MG63 (cell line): ENCODE measurements around the gene CIPC. TPM values are rescaled to one million over a fixed set of nuclear protein-coding genes. Genes with fewer than 3 reads are reported as not detected.

ENCODE experiments used
- DNase-seq: peaks from one replicate; pipeline ENCODE4 v3.0.0-alpha.2; 2020
- H3K27me3 ChIP-seq: fragments of 250-450 bp; sonication (Bioruptor Pico); 2 replicates; pipeline ENCODE4 v1.5.1; 2020; ENCODE audit warnings: mild to moderate bottlenecking, moderate library complexity
- H3K36me3 ChIP-seq: fragments of 250-450 bp; sonication (Bioruptor Pico); 2 replicates; pipeline ENCODE4 v1.5.1; 2020; ENCODE audit warnings: mild to moderate bottlenecking, moderate library complexity
- H3K4me3 ChIP-seq: fragments of 250-450 bp; sonication (Bioruptor Pico); 2 replicates; pipeline ENCODE4 v1.5.1; 2020; ENCODE audit warnings: mild to moderate bottlenecking, moderate library complexity
- H3K9me3 ChIP-seq: fragments of 250-450 bp; sonication (Bioruptor Pico); 2 replicates; pipeline ENCODE4 v1.5.1; 2020; ENCODE audit warnings: mild to moderate bottlenecking, moderate library complexity
- total RNA-seq: library from RNA; depleted of rRNA; stranded (reverse); fragments of >200 nt; shearing (Covaris generic); gene quantifications from 2 replicates; pipeline ENCODE4 v1.2.3, GENCODE V29; 2014; ENCODE audit warnings: low replicate concordance

Gene CIPC
- total RNA-seq, 1 experiment from 2014 or later = 17.1 TPM

DNA sequence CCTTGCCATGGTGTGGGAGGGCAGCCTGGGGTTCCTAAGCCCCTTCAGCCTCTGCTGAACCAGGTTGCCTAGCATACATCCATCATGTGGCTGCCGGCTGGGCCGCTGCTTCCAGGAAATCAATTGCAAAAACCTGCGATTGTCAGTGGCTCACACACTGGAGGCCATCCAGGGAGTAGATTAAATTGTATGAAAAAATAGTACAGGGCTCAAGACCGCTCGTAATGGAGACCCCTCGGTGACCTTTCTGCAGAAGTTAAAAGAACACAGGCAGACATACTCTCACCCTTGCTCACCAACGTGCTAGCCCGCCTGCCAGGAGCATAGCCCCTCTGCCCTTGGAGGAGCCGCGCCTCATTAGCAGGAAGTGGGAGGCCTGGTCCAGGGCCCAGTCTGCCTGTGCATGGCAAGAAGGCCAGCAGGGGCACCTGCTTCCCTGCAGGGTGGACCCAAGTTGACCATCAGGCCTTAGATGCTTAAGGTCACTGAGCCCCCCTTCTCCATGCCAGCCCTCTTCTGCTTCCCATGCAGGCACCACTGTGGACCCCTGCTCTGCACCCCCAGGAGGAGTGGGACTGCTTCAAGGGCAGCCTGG lies 31.4 kb upstream of the CIPC start:
- Histone ChIP-seq H3K4me3 (no peak overlapping the region), H3K36me3 (no peaks in the 10 kb centered on the region), H3K27me3 (no peaks in the 10 kb centered on the region), H3K9me3 (no peaks in the 10 kb centered on the region)
- DNase-seq = no peak

DNA sequence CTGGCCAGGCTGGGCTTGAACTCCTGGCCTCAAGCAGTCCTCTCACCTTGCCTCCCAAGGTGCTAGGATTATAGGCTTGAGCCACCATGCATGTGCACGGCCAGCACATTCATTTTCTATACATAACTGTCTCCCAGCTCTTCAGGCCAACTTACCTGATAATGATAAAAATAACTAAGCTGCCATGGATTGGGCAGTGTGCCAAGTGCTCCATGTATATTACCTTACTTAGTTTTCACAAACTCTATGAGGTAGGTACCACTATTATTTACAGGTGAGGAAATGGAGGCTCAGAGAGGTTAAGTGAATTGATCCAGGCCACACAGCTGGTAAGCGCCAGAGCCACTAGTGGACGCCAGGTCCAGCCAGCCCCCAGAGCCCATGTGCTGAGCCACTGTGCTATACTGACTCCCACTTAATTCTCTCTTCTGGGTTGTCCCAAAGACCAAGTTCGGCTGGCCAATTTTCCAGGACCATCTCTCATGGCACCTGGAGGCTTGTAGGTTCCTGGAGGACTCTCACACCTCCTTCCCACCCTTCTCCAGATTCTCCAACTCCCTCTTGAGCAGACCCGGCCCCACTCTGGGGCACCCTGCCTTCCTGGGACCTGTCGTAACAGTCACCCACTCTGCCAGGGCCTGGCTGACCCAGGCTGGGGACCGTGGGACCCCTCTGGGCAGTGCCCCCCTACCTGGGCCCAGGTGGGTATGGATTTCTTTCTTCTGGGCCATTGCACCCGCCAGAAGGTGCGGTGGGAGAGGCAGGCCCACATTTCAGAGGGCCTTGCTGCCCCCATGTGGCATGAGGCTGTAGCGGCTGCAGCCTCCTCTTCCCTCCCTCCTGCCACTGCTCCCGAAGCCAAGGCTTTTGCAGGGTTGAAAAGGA lies 30.2 kb upstream of the CIPC start:
- no peaks in the 10 kb centered on the region for H3K36me3 ChIP-seq
- H3K9me3 ChIP-seq = no peaks in the 10 kb centered on the region
- no peaks in the 10 kb centered on the region for H3K27me3 ChIP-seq
- no peak overlapping the region for H3K4me3 ChIP-seq
- DNase-seq = peak; percentile 53

DNA sequence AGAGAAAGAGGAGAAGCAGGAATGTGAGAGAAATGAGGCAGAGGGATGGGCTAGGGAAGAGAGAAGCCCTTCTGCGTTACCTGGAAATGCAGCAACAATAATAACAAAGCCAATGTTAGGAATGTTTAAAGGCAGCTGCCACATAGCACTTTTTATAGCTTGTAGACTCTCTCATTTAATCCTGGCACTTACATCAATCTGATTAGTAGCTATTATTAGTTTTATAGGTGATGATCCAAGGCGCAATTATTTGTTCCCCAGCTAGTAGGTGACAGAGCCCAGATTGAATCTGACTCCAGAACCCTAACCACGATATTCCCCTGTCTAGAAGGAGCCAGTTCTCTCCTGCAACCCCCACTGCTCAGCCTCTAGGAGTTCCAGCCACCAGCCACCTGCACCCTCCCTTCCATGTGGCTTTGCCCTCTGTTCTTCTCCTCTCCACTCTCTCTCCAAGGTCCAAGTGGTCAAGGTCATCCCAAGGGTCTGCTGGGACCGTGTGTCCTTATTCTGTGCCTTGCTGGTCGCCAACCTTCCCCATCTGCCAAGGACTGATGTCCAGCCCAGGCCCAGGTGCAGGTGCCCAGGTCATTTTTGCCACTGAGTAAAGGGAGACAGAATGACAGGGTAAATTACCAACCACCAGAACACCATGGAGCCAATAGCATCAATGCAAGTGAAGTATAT lies 29.4 kb upstream of the CIPC start:
- no peaks in the 10 kb centered on the region for H3K27me3 ChIP-seq
- no peak for DNase-seq
- no peaks in the 10 kb centered on the region for H3K36me3 ChIP-seq

DNA sequence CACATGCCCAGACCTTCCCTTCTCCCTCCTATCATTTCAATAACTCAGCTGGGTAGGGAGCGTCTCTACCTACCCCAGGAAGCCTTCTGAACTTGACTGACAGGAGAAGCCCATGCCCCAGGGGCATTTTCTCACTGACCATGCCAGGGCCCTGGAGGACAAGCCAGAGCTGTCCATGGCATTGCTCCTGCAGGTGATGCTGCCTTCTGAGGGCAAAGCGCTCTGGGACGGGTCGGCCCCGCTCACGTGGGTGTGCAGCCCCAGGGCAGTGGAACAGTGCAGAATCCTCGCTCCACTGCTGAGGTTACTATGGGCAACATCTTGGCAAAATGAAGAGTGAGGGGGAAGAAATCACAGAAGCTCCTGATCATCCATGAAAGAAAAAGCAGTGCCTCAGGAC lies 28.5 kb upstream of the CIPC start:
- Histone ChIP-seq H3K4me3 (no peak overlapping the region), H3K27me3 (no peaks in the 10 kb centered on the region), H3K9me3 (no peaks in the 10 kb centered on the region), H3K36me3 (no peaks in the 10 kb centered on the region)
- no peak for DNase-seq

More for the DNA sequence above, 29.4 kb upstream of the CIPC start:
- H3K9me3 ChIP-seq = no peaks in the 10 kb centered on the region
- no peak overlapping the region for H3K4me3 ChIP-seq

DNA sequence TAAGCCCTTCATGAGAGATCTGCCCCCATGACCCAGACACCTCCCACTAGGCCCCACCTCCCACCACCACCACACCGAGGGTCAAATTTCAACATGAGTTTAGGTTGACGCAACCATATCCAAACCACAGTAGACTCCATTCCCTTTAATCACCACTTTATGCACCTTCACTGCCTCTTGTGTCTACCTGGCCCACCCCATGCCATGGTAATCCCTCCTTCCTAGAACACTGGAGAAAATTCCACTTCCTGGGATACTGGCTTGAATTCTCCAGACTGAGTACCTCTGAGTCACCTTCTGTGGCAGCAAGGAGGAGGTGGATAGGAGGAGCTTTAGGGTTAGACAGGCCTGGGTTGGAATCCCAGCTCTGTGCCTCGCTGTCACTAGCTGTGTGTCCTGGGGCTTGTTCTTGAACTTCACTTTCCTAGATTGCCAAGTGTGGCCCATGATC lies 26.1 kb upstream of the CIPC start:
- Histone ChIP-seq H3K4me3 (no peak overlapping the region), H3K9me3 (no peaks in the 10 kb centered on the region), H3K27me3 (no peaks in the 10 kb centered on the region), H3K36me3 (no peaks in the 10 kb centered on the region)
- no peak for DNase-seq

DNA sequence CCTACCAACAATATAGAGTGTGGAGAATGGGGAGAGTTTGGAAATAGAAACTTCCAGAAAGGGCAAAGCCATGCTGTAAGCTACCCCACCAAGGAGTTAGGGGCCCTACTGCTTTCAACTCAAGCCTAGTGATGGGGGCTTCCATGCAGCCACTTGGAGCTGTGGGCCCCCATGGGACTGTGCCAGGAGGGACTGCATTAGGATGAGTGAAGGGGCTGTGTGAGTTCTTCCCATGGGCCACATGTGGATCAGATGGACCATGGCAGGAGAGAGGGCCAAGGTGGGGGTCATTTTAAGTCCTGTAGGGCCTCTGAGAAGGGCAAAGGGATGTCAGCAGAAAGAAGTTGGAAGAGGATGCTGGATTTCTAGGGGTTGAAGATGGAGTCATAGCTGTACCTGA lies 23.1 kb upstream of the CIPC start:
- no peaks in the 10 kb centered on the region for H3K9me3 ChIP-seq
- no peaks in the 10 kb centered on the region for H3K27me3 ChIP-seq
- no peaks in the 10 kb centered on the region for H3K36me3 ChIP-seq
- DNase-seq = no peak
- H3K4me3 ChIP-seq = no peak overlapping the region

DNA sequence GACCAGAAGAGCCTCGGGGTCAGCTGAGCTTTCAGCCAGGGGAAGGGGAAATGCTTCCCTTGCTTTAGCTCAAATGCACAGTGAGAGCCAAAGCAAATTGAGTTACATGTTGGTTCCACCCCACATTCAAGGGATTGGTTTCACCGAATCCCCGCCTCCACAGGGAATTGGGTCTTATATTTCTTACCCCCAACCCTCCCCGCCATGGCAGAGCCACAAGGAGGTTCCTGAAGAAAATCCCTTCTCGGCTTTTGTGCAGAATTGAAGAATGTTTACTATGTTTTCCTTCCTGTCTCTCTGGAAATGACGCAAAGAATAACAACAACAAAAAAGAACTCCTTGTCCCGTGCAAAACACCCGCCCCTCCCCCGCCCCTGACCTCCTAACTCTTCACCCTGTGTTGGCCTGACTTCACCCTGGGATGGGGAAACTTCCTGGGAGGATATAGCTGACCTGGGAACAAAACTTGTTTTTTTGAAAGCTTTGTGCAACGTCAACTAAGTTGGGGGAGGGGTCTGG lies 21.9 kb upstream of the CIPC start:
- H3K9me3 ChIP-seq = no peaks in the 10 kb centered on the region
- H3K27me3 ChIP-seq = no peaks in the 10 kb centered on the region
- DNase-seq = no peak
- no peaks in the 10 kb centered on the region for H3K36me3 ChIP-seq
- H3K4me3 ChIP-seq = no peak overlapping the region

DNA sequence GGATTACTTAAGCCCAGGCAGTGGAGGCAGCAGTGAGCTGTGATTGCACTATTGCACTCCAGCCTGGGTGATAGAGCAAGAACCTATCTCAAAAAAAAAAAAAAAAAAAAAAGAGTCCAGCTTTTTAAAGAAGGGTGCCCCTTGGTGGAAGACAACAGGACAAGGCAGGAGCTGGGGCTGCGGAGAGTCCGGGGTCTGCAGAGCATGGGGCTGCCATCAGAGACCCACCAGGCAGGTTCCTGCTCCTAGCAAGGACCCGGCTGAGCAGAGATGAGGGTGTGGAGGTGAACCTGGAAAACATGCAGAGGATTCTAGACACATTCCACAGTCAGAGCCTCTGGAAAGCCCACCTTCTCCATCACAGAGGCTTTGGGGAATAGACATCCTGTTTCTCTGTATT lies 21.0 kb upstream of the CIPC start:
- DNase-seq = no peak
- Histone ChIP-seq H3K9me3 (no peaks in the 10 kb centered on the region), H3K4me3 (no peak overlapping the region), H3K27me3 (no peaks in the 10 kb centered on the region), H3K36me3 (no peaks in the 10 kb centered on the region)

DNA sequence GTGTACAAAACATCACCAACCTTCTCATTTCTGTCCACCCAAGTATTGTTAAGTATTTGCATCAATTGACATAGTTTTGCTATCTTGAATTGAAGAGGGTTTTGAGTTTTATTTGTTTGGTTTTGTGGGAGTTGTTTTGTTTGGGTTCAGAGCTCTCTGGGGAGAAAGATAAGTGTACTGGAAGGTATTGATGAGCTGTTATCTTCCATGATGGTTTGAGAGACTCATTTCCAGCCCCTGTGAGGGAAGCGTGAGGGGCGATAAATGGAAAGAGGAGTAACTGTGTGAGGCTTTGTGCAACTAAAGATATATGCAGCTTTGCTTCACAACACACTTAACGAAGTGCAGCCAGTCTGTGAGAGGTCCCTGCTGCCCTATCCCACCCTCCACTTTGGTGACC lies 15.7 kb upstream of the CIPC start:
- DNase-seq = no peak
- Histone ChIP-seq H3K9me3 (no peaks in the 10 kb centered on the region), H3K4me3 (no peak overlapping the region), H3K36me3 (no peaks in the 10 kb centered on the region), H3K27me3 (no peaks in the 10 kb centered on the region)

DNA sequence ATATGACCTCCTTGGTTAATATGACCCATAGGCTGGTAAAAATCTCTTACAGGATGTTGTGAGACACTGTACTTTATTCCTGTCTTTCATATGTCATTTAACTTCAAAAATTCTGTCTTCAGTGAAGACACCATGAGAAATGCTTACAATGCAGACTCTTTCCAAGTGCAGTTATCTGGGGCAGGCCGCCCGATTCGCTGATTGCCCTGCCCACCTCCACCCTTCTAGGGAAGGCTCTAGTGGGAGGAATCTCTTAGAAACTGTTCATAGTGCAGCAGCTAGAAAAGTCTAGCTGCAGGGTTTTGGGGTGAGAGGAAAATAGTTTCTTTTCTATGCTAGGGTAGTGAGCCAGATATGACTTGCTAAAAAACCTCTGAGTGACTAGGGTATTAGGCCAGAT lies 15.0 kb upstream of the CIPC start:
- no peak overlapping the region for H3K4me3 ChIP-seq
- H3K36me3 ChIP-seq = no peaks in the 10 kb centered on the region
- H3K27me3 ChIP-seq = no peaks in the 10 kb centered on the region
- H3K9me3 ChIP-seq = no peaks in the 10 kb centered on the region
- DNase-seq = no peak

DNA sequence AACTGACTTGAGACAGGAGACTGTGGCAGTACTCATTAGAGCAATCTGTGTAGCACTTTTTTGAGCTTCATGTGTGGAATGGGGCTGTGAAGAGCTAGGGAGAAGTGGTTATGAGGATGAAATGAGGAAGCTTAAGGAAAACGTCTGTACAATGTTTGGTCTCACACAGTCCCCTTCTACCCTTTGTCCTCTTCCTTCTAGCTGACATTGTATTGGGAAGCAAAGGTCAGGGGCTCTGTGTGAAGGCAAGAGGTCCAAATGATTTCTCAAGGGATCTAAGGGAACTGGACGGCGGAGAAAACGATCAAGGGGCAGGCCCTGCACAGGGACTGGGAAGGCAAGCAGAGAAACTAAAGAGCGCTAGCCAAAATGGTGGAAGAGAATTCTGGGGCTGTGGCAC lies 13.1 kb upstream of the CIPC start:
- no peaks in the 10 kb centered on the region for H3K9me3 ChIP-seq
- H3K27me3 ChIP-seq = no peaks in the 10 kb centered on the region
- DNase-seq = no peak
- no peak overlapping the region for H3K4me3 ChIP-seq
- H3K36me3 ChIP-seq = no peaks in the 10 kb centered on the region

DNA sequence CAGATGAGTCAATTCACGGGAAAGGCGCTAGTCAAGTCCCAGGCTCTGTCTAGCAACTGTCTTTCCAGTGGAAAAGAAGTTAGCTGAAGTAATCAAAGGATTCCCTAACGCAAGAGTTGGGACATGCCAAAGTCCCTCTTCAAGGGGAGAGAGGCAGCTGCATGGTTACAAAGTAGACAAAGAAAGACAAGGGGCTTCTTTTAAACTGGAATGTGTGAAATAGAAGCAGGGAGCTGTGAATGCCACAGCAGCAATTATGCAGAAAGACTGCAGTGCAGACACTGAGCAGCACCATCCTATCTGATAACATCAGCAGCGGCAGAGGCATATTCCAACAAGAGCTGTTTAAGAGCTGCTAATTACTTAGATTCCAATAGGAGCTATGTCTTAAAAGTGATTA lies 12.5 kb upstream of the CIPC start:
- no peak for DNase-seq
- Histone ChIP-seq H3K9me3 (no peaks in the 10 kb centered on the region), H3K27me3 (no peaks in the 10 kb centered on the region), H3K4me3 (no peak overlapping the region), H3K36me3 (no peaks in the 10 kb centered on the region)

DNA sequence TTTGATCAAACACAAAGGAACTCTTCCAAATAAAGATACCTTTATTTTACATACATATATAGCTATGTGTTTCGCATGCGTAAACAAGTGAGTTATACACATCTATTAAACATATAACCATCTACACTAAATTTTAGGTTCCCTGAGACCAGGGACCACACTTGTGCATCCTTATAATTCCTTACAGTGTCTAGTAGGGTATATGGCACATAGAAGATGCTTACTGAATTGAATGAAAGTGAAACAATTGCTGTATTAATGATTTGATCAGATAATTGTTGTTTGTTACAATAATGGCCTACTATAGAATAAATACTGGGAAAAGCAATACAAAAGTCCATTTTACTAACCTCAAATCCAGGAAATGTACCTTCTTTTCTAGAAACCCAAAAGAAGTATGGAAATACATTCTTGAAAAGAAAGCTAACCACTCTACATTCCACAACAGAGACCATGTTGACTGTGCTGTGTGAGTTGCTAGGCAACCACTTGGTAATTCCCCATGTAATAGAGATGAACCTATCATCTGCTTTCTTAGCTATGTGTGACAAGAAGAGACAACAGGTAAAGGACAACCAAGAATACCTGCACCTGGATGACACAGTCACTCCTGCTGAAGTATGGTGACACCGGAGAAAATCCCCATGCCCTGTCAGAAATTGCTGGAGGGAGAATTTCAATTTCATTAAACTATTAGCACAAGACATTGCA lies 11.9 kb upstream of the CIPC start:
- Histone ChIP-seq H3K27me3 (no peaks in the 10 kb centered on the region), H3K36me3 (no peaks in the 10 kb centered on the region), H3K4me3 (no peak overlapping the region), H3K9me3 (0 out of 2 replicates have a peak, but pooled peaks cover 2% of the 10 kb centered on the region)
- no peak for DNase-seq

DNA sequence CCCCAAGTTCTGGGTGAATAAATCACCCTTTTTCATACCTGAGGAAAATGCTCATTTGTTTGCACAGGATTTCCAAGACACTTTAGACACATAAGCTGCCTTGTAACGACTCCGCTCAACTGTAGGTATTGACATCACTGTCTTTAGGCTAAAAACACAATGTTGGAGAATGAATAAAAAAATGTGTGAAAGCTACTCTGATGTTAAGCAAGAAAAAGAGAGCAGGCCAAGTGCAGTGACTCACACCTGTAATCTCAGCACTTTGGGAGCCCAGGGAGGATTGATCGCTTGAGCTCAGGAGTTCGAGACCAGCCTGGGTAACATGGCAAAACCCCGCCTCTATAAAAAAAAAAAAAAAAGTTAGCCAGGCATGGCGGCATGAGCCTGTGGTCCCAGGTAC lies 11.1 kb upstream of the CIPC start:
- Histone ChIP-seq H3K36me3 (no peaks in the 10 kb centered on the region), H3K4me3 (no peak overlapping the region), H3K27me3 (no peaks in the 10 kb centered on the region), H3K9me3 (peaks cover 6% of the 10 kb centered on the region; the same call in 1 of the 2 replicates)
- DNase-seq = no peak

DNA sequence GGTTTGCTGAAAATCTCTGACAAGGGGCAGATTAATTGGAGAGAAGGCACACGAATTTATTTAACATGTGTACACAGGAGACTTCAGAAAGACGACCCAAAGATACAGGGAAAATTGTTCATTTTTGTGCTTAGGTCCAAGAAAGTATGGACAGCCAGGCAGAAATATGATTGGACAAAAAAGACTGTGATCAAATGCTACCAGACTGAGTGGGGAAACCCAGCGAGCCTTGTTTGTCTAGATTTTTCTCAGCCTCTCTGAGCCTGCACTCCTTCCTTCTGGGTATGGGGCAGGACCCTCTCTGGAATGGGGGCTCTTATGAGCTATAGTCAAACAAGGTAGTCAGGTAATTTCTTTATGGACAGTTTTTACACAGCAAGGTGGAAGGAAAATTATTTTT lies 10.4 kb upstream of the CIPC start:
- Histone ChIP-seq H3K4me3 (no peak overlapping the region), H3K36me3 (no peaks in the 10 kb centered on the region), H3K9me3 (peaks cover 6% of the 10 kb centered on the region; the same call in 1 of the 2 replicates), H3K27me3 (no peaks in the 10 kb centered on the region)
- DNase-seq = no peak

DNA sequence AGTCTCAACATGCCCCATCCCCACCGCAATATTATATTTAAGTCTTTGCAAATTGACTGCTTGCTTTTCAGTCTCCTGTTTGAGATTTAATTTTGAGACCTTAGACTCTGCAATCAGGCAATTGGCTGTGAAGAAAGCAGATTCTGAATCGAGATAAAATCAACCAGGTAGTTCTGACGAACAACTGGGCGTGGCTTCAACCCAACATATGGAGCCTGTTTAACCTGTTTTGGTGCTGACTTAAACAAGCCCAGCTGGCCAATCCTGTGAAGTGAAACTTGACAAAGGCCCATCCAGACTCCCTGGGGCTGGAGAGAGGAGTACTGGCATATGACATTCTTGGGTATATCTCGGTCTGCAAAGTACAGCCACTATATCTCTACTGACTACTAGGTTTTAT lies 9.8 kb upstream of the CIPC start:
- H3K27me3 ChIP-seq = no peaks in the 10 kb centered on the region
- DNase-seq = no peak
- peaks cover 6% of the 10 kb centered on the region; the same call in 1 of the 2 replicates for H3K9me3 ChIP-seq
- no peaks in the 10 kb centered on the region for H3K36me3 ChIP-seq
- no peak overlapping the region for H3K4me3 ChIP-seq

DNA sequence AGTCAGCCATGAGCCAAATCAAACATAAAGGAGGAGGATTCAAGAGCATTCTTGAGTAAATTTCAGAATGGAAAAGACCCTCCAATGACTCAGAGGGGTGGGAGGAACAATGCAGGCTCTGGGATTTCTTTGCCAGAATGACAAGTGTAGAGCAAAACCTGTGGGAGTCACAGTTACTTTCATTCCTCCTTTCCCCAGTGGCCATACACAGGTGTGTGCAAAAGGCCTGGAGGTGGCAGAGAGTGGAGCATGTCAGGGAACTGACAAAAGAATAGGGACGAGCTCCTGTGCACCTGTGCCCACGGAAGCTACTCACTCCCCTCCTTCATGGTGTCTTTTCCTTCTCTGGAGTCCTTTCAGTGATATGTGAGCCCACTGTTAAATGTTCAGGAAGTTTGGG lies 9.4 kb upstream of the CIPC start:
- H3K36me3 ChIP-seq = no peaks in the 10 kb centered on the region
- DNase-seq = no peak
- no peaks in the 10 kb centered on the region for H3K27me3 ChIP-seq
- H3K9me3 ChIP-seq = peaks cover 6% of the 10 kb centered on the region; the same call in 1 of the 2 replicates
- H3K4me3 ChIP-seq = no peak overlapping the region
